Mononuclear cell (primary cell): ENCODE data around the gene CTNNA2. TPM values are rescaled to one million over a fixed set of nuclear protein-coding genes. Genes with fewer than 3 reads are reported as not detected.

ENCODE experiments used
- H3K27me3 ChIP-seq: 2 replicates; pipeline ENCODE4 v1.6.0; 2011; ENCODE audit warnings: low read length, control low read depth; ENCODE audit not compliant: insufficient read depth
- H3K4me1 ChIP-seq: 2 replicates; pipeline ENCODE4 v1.5.1; 2011; ENCODE audit warnings: mild to moderate bottlenecking, low read length, control low read depth; ENCODE audit not compliant: insufficient read depth
- H3K4me3 ChIP-seq: 2 replicates; pipeline ENCODE4 v1.5.1; 2011; ENCODE audit warnings: mild to moderate bottlenecking, low read length, moderate library complexity
- H3K9me3 ChIP-seq: 2 replicates; pipeline ENCODE4 v1.5.1; 2011; ENCODE audit warnings: low read depth, mild to moderate bottlenecking, control low read depth, low read length
- total RNA-seq: library from RNA; depleted of rRNA; stranded (reverse); fragments of >200 nt; gene quantifications from one replicate; pipeline ENCODE4 v1.2.3, GENCODE V29; 2012

Gene CTNNA2
- total RNA-seq, 1 donor: not detected

DNA sequence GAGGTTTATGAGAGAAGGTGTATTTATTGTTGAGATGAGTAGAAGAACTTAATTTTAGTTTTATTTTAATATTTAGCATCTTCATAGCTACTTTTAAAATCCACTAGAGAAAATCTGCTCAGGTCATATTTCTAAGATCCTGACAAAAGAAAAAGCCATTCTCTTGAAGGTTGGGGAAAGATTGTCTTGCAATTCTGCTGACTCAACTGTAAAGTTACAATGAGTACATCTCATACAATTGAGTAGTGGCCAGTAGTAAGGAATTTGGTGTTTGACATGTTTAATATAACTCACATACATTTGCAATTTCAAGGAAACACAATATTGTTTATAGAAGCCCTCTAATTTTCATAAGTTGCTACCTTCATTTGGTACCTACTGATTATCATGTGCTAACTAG, 447.2 kb downstream of the CTNNA2 start:
- H3K4me1 ChIP-seq: no peaks in the 10 kb centered on the region
- no peaks in the 10 kb centered on the region for H3K27me3 ChIP-seq
- no peaks in the 10 kb centered on the region for H3K9me3 ChIP-seq
- H3K4me3 ChIP-seq: no peak overlapping the region

DNA sequence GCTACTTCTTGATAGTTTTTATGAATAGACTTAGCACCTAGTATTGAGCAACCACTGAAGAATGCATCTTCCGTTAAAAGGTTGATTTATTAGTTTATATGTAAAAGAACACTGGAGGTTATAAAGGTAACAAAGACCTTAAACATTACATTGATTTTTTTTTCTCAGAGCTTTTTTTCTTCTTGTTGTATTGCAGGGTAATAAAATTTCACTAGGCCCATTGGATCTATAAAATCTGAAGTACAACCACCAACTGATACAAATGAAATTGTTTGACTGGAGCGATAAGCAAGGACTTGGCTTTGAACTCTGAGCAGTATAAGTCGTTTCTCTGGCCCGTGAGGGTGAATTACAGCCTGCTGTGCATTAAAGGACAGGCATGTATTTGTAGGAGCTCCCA, 447.7 kb downstream of the CTNNA2 start:
- Histone ChIP-seq H3K4me3 (no peak overlapping the region), H3K4me1 (no peaks in the 10 kb centered on the region), H3K27me3 (no peaks in the 10 kb centered on the region), H3K9me3 (no peaks in the 10 kb centered on the region)

DNA sequence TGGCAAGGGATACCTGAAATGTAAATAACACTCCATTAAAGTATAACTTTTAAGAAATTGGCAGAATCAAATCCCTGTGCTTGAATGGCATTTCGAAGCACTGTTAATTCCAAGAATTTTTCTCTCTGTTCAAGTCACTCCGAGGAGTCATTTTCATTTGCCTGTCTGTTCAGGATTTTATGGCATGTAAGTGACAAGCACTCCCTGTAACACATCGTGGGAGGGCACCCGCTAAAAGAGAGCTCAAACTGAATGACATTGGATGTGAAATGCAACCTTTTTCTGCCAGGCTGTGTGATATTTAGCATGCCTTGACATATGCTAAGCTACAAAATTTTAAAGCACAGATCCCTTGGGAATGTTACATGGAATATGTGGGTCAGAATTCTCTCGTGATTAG, 452.1 kb downstream of the CTNNA2 start:
- Histone ChIP-seq H3K4me1 (no peaks in the 10 kb centered on the region), H3K27me3 (no peaks in the 10 kb centered on the region), H3K9me3 (no peaks in the 10 kb centered on the region), H3K4me3 (no peak overlapping the region)

DNA sequence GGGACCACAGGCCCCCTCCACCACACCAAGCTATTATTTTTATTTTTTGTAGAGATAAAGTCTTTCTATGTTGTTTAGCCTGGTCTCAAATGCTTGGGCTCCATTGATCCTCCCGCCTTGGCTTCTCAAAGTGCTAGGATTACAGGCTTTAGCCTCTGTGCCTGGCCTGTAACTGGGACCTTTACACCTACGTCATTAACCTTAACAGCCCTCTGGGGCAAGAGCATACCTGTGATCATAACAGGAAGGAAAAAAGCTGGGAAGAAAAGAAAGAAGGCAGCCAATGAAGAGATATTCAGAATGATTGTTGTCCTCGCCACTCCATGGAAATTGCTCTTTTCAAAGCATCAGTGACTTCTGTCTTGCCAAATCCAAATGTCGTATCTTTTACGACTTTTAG, 453.5 kb downstream of the CTNNA2 start:
- no peaks in the 10 kb centered on the region for H3K4me1 ChIP-seq
- H3K4me3 ChIP-seq: no peak overlapping the region
- H3K9me3 ChIP-seq: no peaks in the 10 kb centered on the region
- H3K27me3 ChIP-seq: no peaks in the 10 kb centered on the region

DNA sequence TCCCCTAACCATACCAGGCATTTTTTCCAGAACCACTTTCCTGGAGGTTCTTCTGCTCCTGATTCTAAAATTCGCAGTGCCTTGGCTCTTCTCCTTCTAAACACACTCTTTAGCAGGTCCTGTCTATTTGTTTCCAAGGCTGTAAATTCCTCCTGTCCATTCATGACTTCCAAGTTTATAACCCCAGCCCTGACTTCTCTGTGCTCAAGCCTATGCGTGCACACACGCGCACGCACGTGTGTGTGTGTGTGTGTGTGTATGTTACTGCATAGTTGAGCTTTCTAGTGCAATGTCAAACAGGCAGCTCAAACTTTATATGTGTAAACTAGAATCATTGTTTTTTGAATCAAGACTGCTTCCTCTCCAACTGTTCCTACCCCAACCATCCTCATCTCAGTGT, 454.0 kb downstream of the CTNNA2 start:
- no peaks in the 10 kb centered on the region for H3K9me3 ChIP-seq
- H3K4me1 ChIP-seq: no peaks in the 10 kb centered on the region
- no peaks in the 10 kb centered on the region for H3K27me3 ChIP-seq
- H3K4me3 ChIP-seq: no peak overlapping the region

DNA sequence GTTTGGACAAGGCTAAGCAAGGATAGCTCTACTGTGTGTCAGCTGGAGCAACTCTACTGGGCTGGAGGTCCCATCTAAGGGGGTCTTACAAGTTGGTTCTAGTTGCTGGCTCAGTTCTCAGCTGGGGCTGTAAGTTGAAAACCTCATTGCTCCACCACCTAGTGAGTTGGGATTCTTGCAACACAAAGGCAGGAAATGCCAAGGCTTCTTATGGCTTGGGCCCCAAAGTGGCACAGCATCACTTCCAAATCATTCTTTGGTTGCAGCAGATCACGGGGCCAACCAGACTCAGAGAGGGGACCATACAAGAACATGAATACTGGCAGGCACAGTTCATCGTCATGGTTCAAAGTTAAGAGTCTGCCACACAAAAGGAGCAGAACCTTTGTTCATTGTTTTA, 459.0 kb downstream of the CTNNA2 start:
- Histone ChIP-seq H3K4me1 (no peaks in the 10 kb centered on the region), H3K4me3 (no peak overlapping the region), H3K9me3 (no peaks in the 10 kb centered on the region), H3K27me3 (no peaks in the 10 kb centered on the region)

DNA sequence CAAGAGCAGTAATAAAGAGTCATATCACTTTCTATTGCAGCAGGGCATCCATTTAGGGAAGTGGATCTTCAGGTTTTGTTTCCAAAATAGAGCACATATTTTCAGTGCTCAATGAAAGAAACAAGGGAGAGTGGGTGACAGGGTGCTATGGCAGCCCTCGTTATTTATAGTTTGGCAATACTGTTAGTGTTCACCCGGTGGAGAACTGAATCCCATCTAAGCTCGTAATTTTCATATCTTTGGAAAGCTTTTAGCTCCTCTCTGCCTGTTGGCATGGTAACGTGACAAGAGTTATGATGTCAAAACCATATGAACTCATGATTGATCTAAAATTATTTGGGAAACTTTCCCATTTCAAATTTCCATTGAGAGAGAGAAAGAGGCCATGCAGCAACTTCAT, 459.8 kb downstream of the CTNNA2 start:
- no peaks in the 10 kb centered on the region for H3K4me1 ChIP-seq

DNA sequence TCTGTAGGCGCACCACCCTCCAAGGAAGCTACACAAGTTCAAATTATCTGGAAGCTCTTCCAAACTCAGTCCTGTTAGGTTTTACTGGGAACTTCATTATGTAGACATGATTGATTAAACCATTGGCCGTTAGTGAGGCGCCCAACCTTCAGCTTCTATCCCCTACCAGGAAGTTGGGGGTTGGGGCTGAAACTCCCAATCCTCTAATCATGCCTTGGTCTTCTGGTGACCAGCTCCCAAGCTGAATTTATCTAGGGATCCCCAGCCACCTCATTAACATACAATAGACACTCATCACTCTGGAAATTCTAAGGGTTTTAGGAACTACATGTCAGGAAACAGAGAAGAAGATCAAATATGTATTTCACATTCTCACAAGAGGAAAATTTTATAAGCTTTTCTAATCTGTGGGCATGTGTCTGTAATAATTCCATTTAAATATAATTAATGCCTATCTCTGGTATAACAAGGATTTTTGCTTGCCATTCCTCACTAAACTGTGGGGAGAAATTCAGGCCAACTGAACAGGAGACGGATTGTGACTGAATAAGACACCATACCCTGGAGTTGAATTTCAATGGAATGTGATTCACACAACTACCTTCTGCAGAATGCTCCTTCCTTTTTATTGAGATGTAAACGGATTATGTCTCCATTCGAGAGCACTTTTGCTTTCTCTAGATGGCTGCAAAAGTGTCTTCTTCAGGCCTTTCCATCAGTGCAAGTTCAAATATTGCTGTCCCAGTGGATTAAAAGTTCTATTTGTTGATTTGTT, 463.1 kb downstream of the CTNNA2 start:
- Histone ChIP-seq H3K9me3 (no peaks in the 10 kb centered on the region), H3K4me1 (no peaks in the 10 kb centered on the region), H3K27me3 (no peaks in the 10 kb centered on the region)

More for the DNA sequence above, 459.8 kb downstream of the CTNNA2 start:
- Histone ChIP-seq H3K27me3 (no peaks in the 10 kb centered on the region), H3K4me3 (no peak overlapping the region), H3K9me3 (no peaks in the 10 kb centered on the region)

DNA sequence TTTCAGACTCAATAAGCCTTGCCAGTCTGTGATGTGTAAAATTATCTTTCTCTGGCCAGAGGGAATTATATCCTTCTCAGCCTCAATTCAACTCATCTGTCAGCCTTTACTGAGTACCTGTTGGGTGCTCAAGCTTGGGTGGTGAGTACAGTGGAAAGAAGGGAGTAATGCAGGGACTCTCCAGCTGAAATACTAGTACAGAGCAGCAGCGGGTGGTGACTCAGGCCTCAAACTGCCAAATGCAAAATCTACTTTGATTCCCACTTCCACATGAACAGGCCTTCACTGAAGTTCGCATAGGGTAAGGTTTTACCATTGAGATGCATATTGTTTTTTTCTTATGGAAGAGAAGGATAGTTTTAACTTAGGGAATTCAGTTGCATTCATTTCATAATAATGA, 464.9 kb downstream of the CTNNA2 start:
- Histone ChIP-seq H3K4me1 (no peaks in the 10 kb centered on the region), H3K9me3 (no peaks in the 10 kb centered on the region), H3K4me3 (no peak overlapping the region), H3K27me3 (no peaks in the 10 kb centered on the region)

More for the DNA sequence above, 463.1 kb downstream of the CTNNA2 start:
- no peak overlapping the region for H3K4me3 ChIP-seq

DNA sequence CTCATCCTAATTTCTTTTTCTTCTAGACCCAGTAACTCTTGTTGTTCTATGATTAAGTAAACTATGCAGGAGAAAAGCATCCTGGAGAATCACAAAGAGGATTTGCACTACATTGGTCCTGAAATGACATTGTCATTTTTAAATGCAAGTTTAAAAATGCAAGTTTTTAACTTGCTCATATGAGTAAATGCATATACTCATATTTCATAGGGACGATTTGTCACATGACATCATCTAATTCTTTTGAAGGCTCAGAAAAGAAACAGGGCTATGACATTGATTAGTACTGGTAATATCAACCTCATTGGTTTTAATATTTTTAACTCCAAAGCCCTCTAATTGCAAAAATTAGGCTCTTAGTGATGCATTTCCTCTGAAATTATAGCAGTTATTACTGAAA, 467.3 kb downstream of the CTNNA2 start:
- no peak overlapping the region for H3K4me3 ChIP-seq
- H3K4me1 ChIP-seq: no peaks in the 10 kb centered on the region
- no peaks in the 10 kb centered on the region for H3K27me3 ChIP-seq
- no peaks in the 10 kb centered on the region for H3K9me3 ChIP-seq

DNA sequence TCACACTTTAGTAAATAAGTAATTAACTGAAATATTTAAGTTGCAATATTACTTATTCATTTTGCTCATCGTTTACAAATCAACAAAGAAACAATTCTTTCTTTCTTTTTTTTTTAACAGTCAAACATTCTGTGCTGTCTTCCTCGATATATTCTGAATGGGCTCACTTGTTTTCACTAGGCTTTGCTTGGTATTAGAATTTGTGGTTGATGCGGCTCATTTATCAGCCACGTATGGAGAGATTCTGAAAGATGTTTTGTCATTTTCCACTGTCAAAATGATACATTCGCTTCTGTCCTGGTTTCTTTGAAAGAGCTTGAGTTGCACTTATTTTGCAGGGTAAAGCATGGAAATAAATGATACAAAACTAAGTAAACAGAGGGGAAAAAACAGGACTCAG, 468.0 kb downstream of the CTNNA2 start:
- Histone ChIP-seq H3K9me3 (no peaks in the 10 kb centered on the region), H3K4me1 (no peaks in the 10 kb centered on the region), H3K4me3 (no peak overlapping the region), H3K27me3 (no peaks in the 10 kb centered on the region)

DNA sequence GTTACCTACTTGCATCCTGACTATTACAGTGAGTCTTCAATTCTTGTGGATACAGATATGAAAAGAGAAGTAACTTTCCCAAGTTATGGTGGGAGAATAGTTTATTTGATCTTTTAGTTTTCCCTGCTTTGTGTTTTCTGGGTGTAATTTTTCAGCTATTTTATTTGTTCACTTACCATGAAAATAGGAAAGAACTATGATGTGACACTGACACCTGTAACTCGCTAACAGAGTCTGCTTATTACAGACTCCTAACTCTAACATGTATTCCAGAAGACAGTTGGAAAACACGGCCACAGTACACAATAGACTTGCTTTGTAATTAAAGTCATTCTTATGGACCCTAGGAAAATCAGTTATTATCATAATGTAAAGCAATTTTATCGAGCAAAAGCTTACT, 468.5 kb downstream of the CTNNA2 start:
- H3K4me1 ChIP-seq: no peaks in the 10 kb centered on the region
- H3K9me3 ChIP-seq: no peaks in the 10 kb centered on the region
- H3K4me3 ChIP-seq: no peak overlapping the region
- H3K27me3 ChIP-seq: no peaks in the 10 kb centered on the region

DNA sequence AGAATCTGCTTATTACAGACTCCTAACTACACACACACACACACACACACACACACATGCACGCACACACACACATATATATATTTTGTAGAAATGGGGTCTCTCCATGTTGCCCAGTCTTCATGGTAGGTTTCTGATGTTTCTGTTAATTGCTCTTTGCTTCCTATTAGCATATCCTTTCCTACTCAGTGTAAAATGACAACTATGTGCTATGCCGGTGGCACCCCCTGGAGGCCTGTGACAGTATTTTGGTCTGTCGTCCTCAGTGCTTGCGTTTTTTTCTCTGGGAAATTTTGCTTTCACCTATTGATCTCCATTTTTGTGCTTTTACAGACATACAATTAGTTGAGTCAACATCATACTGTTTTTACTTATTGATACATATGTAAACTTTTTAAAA, 469.6 kb downstream of the CTNNA2 start:
- no peaks in the 10 kb centered on the region for H3K4me1 ChIP-seq
- H3K9me3 ChIP-seq: no peaks in the 10 kb centered on the region
- H3K27me3 ChIP-seq: no peaks in the 10 kb centered on the region
- no peak overlapping the region for H3K4me3 ChIP-seq

DNA sequence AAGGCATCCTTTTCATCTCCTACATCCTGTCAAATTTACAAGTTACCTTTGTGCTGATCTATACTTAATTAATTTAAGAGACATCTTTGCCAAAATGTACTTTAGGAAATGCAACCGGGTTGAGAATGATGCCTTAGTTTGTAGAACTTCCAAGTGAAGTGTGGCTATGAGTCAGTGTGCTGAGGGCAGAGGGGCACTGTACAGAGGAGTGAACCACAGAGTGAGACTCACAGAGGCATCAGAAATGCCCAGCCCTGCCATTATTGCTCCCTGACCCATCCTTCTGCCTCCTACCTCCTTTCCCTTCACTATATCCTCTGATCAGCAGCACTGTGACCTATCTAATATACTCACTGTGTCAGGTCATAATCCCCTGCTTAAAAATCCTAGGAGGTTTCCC, 471.6 kb downstream of the CTNNA2 start:
- no peaks in the 10 kb centered on the region for H3K9me3 ChIP-seq
- no peaks in the 10 kb centered on the region for H3K27me3 ChIP-seq
- H3K4me3 ChIP-seq: no peak overlapping the region
- H3K4me1 ChIP-seq: no peaks in the 10 kb centered on the region

DNA sequence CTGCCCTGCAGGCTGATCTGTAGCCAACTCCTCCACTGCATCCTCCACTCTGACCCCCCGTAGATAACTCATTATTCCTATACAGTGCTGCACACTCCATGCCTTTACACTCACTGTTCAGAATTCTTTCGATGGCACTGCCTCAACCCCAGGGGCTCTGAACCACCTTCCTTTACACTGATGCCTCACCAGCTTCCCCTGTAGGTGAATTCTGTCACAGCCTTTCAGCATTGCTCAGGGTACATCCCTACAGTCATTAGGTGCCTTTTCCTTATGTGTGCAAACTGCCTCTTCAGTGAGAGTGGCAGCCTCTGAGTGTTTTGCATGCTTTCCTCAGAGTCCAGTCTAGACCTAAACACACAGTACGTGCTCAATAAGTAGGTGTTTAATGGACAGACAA, 472.3 kb downstream of the CTNNA2 start:
- Histone ChIP-seq H3K27me3 (no peaks in the 10 kb centered on the region), H3K4me1 (no peaks in the 10 kb centered on the region), H3K9me3 (no peaks in the 10 kb centered on the region), H3K4me3 (no peak overlapping the region)

DNA sequence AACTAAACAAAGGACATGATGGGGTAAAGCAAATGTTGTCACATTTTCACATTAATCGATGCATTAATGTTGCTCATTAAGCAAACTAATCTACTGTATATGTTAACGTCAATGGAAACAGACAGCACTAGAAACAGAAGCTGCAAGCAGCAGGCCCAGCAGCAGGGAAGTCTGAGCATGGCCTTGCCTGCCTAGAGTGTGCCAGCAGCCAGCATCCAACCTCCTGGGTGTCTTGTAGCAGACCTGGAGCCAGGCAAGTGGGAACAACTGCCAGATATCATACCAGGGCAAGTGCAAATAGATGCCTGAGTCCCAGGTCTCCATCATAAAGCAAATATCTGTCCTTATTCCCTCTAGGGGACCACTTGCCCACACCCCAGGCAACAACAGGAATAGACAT, 472.7 kb downstream of the CTNNA2 start:
- no peaks in the 10 kb centered on the region for H3K9me3 ChIP-seq
- H3K4me3 ChIP-seq: no peak overlapping the region
- no peaks in the 10 kb centered on the region for H3K27me3 ChIP-seq
- no peaks in the 10 kb centered on the region for H3K4me1 ChIP-seq
